ENCODE results near the gene MAPKAP1.
"Not testable (repeated sequence)": the region's sequence is repeated elsewhere in the genome, so short reads cannot be mapped to it uniquely, and the experiment has no call there.

The MAPKAP1 gene

DNA sequence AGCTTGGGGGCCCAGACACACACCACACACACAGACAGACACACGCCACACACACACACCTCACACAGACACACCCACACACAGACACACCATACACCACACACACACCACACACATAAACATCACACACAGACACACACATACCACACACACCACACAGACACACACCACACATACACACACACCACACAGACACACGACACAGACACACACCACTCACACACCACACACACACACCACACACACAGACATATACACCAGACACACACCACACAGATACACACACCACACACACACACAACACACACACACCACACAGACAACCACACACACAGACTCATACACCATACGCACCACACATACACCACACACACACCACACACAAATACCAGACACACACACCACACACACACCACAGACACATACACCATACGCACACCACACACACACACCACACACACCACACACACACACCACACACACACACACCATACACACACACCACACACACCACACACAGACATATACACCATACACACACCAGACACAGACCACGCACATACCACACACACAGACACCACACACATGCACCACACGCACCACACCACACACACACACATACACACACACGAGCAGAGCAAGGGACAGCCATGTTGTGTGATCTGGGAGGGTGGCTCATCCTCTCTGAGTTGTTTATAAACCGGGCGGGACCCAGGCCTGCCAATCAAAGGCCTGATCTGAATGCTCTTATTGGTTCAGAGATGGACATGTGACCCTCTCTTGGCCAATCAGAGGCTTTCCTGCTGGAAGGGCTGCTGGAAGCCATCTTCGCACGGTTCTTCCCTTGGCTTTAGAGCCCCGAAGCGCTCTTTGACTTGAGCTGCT is 297.1 kb downstream of the MAPKAP1 start:
- DNase-seq (ENCODE audit: low read depth), result no peak

DNA sequence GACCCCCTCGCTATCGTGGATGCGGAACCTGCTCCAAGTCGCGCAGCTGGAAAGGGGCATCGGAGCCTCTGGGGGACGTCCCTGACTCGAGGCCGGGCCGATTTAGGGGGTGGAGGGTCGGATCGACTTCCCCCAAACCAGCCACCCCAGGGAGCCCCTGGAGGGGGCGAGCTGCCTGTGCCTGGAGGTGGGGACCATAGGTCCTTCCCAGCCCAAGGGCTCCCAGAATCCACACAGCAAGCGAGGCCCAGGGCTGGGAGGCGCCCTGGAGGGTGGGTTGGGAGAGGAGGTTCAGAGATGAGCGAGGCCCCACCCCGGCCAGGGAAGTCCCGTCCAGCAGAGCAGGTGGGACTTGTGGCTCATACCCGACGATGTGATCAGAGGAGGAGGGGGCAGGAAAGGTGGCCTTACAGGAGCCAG is 297.8 kb downstream of the MAPKAP1 start:
- DNase-seq (ENCODE audit: low read depth), result no peak

DNA sequence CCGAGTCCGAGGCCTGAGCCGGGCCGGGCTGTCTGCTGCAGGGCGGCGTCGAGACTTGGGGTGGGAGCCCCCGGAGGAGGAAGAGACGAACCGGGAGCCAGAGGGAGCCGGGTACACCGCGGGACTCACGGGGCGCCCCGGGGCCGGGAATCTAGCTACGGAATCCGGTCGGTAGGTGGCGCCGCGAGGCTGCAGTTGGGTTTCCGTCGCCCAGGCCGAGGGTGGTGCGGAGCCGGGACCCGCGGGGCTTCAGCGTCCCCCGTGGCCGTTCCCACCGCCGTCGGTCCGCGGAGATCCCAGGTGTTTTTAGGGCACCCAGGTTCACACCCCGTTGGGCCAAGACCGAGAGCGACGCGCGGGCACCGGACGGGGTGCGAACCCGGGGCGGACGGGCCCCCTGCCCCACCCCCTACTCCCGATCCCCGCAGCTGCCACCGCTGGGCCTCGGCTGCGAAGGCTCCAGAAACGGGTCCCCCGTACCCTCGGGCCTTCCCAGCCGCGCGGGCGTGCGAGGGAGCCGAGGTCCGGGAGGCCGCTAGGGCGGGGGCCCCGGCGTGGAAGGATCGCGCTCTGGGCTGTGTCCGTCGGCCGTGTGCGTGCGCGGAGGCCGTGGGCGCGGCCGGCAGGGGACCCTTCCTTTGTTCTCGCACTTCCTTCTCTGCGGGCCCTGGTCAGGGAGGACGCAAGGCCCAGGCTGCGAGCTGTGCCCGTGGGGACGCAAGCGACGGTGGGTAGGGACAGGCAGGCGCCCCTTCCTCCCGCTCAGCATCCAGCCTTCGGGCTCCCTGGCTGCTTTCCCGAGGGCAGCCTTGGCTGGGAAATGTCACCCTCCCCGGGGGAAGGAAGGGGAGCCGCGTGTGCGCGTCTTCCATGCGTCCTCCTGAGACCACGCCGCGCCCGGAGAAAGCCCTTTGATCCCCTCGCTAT is 298.8 kb downstream of the MAPKAP1 start:
- peak; percentile 18 for DNase-seq (ENCODE audit: low read depth)

DNA sequence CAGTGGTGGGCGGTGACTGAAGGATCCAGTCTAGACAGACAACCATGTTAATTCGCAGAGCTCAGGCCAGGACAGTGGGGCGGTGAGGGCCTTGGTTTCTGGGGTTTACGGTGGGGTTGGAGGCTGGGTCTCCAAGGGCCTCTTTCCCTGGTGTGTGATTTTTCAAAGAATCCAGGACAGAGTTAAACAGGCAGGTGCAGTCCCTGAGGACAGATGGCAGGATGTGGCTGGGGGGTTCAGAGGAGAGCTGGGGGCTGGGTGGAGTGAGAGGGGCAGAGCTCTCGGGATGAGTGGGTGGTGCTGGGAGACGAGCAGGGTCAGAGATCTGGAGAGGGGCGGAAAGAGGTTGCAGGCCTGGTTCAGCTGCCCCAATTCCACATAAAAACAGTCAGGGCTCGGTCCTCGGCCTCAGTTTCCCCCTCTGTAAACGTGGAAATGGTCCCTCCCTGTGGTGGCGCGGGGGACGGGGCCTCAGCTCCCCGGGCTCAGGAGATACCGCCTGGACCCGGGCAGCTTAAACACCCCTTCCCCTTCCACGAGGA is 299.5 kb downstream of the MAPKAP1 start:
- no peak for DNase-seq (ENCODE audit: low read depth)

DNA sequence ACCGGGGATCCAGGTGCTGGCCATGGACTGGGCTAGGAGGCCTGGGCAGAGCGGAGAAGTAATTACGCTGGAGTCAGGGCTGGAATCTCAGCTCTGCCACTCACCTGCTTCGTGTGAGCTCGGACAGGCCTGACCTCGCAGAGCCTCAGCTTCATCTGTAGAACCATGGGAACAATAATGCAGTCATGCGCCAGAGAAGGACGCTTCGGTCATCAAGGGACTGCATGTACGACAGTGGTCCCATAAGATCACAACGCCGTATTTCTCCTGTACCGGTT is 300.3 kb downstream of the MAPKAP1 start:
- DNase-seq (ENCODE audit: low read depth), result no peak

DNA sequence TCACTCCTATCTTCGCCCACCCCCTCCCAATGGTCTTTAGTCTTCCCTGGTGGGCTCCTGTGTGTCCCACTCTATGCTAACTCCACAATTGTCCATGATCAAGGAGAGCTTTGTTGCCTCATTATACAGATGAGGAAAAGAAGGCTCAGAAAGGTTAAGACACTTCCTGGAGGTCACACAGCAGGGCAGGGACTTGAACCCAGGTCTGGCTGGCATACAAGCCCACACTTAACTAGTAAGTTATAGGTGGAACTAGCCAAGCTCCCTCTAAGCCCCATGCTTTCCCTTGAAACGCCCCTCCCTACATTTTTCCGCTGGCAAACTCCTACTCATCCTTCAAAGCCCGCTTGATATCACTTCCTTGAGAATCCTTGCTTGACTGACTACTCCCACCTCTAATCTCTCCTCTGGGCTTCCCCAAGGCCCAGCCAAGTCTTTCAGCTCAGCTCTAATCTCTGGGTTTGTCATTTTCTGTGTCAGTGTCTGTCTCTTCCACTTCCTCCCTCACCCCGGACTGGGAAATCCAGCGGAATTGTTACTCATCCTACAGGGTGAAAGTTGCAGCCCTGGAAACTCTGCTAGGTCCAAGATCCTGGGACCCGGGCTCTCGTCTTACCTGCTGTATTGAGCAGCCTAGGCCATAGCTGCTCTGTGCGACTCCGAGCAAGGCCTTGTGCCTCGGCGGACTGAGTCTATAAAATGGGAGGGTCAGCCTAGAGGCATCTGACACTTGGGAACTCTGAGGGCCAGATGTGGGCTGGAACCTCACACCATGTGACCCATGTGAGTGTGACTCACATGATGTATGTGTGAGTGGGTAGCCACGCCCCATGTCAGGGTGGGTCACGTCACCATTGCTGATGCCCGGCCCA is 300.8 kb downstream of the MAPKAP1 start:
- DNase-seq (ENCODE audit: low read depth), result no peak

DNA sequence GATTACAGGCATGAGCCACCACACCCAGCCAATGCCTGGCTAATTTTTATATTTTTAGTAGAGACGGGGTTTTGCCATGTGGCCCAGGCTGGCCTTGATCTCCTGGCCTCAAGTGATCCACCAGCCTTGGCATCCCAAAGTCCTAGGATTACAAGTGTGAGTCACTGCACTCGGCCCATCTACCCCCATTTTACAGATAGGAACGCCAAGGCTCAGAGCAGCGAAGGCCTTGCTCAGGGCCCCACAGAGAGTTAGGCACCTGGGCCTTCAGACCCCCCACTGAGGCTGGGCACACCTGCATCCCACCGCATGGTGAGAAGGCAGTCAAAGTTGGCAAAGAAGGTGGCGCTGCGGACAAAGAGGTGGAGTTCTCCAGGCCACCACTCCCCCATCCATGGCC is 302.3 kb downstream of the MAPKAP1 start:
- no peak for DNase-seq (ENCODE audit: low read depth)

DNA sequence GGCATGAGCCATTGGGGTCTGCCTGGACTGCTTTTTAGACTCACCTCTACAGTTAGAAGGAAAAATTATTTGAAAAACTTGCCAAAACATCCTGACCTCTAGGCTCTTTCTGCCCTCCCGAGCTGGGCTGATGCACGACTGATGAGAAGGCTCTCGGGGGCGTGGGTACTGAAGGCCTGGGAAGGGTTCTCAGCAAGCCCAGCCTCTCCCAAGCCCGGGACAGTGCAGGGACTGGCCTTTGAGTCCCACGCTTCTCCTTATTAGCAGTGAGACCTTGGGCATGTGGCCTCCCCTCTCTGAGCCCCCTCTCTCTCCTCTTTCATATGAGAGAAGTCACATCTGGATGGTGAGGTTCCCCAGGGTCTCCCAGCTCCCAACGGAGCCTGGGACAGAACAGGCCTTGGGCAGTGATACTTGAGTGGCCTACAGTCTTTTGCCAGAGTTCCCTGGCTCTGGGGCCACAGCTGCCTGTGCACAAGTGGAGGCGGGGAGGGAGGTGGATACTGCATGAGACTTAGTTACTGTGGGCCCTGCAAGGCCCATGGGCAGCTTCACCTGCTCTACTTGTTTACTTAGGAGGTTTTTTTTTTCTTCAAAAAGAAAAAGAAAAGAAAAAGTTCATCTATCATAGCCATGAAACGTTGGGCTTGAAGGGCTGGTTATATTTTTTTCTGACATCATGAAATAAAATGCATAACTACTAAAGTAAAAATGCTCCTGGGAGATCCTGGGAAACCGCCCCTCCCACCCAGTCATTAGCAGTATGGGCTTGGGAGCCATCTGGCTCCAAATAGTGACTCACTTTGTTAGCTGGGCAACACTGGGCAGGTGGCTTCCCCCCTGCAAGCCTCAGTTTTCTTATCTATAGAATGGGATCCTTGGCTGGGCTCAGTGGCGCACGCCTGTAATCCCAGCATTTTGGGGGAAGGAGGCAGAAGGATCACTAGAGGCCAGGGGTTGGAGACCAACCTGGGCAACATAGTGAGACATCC is 306.0 kb downstream of the MAPKAP1 start:
- no peak for DNase-seq (ENCODE audit: low read depth)

DNA sequence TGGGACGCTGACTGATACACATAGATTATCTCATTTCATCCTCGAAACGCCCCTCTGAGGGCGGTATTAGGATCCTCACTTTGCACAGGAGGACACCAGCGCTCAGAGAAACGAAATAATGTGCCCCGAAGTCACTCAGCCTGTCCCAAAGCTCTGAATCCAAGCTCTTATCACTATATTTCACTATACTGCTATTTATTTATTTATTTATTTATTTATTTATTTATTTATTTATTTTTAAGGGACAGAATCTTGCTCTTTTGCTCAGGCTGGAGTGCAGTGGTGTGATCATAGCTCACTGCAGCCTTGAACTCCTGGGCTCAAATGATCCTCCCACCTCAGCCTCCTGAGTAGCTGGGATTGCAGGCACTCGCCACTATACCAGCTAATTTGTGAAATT is 306.8 kb downstream of the MAPKAP1 start:
- not testable (repeated sequence) for DNase-seq (ENCODE audit: low read depth)

DNA sequence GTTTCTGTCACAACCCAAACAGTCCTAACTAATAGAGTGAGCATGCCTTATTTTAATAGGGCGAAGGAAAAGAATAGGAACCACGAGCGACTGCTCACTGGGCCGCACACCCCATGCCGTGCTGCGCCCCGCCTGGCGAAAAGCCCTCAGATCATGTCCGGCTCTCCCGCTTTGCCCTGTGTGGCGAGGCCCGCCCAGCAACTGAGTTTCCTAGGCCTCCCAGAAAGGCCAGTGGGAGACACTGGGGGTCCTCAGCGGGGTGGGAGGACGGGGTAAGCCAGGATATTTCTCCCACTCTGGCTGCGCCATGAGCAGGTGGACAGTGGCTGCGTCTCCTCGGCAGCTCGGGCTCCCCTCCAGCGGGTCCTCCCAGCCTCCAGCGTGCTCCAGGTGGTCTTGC is 307.3 kb downstream of the MAPKAP1 start:
- no peak for DNase-seq (ENCODE audit: low read depth)

DNA sequence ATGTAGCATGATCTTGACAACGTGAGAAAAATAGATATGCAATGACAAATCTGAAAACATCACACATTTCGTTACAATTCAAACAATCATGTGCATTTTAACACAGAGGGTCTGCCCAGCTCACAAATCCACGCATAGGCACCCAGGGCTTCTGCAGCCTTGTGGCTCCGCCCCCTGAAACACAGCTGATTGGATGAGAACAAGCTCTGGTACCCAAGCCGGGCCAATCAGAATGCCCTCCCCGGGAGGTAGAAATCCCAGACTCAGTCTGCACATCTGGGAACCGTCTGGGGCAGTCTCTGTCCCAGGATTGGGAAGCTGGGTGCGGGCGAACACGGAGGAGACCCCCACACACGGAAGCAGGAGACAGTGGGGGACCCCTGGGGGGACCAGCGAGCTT is 307.8 kb downstream of the MAPKAP1 start:
- DNase-seq (ENCODE audit: low read depth), result no peak

DNA sequence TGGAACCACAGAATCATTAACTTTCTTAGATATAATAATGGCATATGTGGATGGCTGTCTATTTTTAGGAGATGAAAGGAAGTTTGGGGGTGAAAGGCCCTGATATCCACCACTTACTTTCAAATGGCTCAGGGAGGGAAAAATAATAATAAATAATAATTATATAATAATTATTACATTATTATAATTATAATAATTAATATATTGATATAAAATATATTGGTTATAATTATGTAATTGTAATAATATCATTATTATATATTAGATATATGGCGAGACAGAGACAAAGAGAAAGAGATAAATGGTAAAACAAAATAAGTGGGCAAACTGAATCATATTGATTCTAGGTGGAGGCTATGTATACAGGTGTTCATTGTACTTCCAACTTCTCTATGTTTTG is 308.8 kb downstream of the MAPKAP1 start:
- no peak for DNase-seq (ENCODE audit: low read depth)

DNA sequence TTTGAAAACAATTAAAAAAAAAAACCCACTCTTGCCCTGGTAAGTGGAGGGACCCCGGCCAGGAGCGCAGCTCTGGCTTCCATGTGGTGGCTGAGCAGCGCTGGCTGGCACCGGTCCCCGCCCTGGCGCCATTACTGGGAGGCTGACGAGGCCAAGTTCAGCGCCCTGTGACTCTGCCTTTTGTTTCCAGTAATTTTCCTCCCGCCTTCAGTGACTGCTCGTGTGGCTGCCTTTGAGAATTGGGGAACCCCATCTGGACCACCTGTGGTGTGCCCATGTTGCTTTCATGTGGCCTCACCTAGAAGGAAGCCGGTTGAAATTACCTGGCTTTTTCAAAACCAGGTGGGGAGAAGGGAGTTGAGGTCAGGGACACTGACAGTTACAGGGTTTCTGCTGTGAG is 309.3 kb downstream of the MAPKAP1 start:
- no peak for DNase-seq (ENCODE audit: low read depth)

DNA sequence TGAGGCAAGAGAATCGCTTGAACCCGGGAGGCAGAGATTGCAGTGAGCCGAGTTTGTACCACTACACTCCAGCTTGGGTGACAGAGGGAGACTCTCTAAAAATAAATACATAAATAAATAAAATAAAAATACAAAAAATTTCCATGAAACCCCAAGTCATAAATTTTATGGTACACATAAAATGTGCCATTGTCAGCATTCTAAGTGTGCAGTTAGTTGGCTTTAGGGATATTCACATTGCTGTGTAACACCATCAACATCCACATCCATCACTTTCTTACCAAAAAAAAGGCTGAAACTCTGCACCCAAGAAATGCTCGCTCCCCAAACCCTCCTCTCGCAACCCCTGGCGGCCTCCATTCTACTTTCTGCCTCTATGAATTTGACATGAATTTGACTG is 310.2 kb downstream of the MAPKAP1 start:
- DNase-seq (ENCODE audit: low read depth), result no peak

DNA sequence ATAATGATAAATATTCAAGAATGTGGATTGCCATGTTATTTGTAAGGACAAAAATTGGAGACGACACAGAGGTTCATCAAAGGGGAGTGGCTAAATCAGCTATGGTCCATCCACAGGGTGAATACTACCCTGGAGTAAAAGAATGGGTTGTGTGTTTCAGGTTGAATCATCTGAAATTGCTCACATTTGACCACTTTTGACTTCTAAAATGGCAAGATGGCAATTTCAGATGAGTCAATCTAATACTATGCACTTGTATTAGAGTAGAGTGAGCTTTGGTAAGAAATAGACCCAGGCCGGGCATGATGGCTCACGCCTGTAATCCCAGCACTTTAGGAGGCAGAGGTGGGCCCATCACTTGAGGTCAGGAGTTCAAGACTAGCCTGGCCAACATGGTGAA is 313.6 kb downstream of the MAPKAP1 start:
- no peak for DNase-seq (ENCODE audit: low read depth)

DNA sequence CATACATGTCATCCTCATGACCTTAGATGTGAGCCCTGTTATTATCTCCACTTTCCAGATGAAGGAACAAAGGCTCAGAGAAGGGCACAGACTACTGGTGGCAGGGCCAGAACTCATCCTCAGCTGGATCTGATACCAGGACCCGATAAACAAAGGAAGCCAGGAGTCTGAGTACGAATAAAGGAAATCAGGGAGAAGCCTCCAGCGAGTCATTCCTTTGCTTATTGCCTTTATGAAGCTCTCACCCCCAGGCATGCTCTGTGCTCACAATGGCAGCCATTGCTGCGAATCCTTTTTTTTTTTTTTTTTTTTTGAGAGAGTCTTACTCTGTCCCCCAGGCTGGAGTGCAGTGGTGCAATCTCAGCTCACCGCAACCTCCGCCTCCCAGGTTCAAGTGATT is 315.3 kb downstream of the MAPKAP1 start:
- DNase-seq (ENCODE audit: low read depth), result no peak

DNA sequence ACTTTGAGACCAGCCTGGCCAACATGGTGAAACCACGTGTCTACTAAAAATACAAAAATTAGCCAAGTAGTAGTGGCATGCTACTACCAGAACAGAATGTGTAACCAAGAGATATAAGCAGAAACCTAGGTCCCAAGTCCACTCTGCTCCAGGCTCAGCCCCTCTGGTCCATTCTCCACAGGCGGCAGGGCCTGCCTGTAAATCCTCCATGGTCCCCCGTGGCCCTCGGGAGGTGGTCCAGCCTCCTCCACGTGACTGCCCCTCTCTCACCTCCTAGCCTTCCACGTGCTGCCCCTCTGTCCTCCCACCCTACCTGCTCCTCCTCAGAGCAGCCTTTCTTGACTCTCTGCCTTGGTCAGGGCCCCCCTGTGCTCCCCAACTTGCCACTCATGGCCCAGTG is 318.0 kb downstream of the MAPKAP1 start:
- no peak for DNase-seq (ENCODE audit: low read depth)

DNA sequence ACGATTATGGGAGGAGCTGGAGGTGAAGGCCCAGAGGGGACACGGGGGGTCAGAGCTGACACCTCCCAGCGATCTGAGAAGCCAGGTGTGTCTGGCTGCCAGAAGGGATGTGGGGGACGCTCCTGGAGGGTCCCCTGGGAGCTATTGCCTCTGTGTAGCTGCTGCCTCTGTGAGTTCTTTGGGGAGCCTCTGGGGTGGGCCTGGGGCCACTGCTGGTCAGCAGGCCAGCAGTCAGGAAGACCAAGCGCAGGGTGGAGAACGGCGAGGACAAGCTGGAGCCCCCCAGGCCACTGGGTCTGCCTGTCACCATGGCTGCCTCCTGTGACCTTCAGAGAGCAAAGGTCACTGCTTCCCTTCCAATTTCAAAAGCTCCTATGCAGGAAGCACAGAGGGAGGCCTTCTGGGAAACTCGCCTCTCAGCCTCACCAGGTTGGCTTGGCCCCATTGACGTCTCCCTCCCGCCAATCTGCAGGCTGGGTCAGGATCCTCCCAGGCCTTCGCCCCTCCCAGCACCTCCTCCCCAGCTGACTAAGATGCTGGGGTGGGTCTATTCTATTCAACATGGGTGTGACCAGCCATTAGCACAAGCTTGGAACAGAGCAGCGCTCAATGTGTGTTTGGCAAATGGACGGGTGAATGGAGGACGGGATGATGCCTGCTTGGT is 319.0 kb downstream of the MAPKAP1 start:
- DNase-seq (ENCODE audit: low read depth), result no peak
